ENCODE results near the gene HPGD.

HPGD gene

DNA sequence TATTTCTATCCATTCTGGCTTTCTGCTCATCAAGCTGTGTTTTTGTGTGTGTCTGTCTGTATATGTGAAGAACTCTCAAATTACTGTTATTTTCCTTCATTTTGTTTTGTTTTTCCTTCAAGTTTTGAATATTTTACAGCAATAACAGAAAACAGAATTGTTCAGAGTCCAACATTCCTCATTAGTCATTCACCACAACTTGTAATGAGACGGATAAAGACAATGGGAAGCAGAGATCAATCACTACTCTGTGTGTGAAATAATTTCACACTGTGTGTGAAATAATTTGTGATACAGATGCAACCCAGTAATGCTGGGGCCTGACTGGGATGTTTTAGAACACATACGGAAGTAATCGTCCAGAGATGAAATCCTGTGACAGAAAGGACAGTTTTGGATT lies 55.2 kb downstream of the HPGD start:
- no peak for DNase-seq (ENCODE audit: low spot score)

DNA sequence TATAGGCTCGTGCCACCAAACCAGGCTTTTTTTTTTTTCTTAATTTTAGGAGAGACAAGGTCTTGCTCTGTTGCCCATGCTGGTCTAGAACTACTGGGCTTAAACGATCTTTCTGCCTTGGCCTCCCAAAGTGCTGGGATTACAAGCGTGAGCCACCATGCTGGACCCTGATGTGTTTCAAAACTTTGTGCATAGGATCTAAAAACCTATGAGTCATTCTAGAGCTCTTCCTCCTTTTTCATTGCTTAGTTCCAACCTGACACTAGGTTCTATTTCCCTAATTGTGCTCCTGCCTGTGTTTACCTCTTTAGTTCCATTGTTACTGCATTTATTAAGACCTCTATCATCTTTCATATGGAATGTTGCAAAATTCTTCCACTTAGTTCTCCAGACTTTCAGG lies 57.3 kb downstream of the HPGD start:
- no peak for DNase-seq (ENCODE audit: low spot score)

DNA sequence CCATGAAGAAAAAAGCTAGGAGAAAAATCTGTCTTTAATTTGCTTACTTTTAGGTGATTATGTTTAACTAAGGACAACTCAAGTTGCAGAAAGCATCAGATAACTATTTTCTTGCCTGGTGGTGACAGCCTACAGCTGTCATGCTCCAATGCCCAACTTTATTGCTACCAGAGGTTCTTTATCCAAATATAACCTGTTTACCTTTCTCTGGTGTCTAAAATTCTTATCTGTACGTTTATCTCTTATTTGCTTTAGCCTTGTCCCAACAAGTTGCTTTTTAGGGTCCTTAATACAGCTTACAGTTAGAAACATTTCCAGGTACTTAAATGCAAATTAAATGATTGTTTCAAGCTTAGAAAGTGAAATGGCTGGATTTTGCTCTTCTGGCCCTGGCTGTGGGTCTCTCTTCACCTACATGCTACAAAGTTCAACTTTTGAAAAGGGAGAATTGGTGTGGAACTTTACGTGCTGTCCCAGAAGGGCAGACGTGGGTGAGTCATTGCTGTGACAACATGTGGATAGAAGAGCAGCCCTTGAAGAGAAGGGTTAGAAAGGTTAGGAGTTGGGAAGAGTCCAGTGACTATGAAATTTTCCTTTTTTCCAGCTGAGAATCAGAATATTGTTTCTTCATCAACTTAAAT lies 60.7 kb downstream of the HPGD start:
- DNase-seq (ENCODE audit: low spot score), result no peak

DNA sequence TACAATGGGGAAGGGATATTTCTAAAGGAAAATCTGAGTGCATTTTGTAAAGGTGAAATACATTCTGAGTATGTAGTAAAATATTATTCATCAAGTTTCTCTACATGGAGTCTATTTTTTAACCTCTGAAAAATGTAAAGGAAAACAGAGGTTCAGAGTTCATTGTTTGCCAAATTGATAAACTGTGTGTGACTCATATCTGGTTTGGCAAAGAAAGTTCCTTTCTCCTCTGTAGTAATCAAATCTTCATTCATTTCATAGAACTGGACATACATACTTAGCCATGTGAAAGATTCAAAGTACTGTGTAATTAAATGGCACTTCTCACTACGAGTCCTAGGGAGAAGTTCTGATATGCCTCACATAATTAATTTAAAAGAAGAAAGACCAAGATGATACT lies 61.6 kb downstream of the HPGD start:
- no peak for DNase-seq (ENCODE audit: low spot score)

DNA sequence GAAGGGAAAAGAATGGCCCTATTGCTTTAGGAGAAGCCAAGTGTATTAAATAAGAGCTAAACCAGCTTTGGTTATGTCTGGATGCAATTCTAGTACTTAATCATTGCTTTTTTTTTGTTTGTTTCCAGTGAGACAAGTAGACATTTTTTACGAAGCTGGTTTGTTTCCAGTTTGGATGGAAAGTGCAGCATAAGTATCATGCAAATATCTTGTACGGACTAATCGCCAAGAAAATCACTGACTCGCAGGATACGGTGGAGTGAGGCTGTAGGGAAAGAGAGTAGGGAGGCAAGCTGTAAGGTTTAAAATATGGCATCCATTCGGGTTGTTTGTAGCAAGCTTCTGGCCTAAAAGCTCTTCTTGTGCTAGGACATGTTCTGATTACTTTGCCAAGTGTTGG lies 64.8 kb downstream of the HPGD start:
- DNase-seq (ENCODE audit: low spot score), result no peak

DNA sequence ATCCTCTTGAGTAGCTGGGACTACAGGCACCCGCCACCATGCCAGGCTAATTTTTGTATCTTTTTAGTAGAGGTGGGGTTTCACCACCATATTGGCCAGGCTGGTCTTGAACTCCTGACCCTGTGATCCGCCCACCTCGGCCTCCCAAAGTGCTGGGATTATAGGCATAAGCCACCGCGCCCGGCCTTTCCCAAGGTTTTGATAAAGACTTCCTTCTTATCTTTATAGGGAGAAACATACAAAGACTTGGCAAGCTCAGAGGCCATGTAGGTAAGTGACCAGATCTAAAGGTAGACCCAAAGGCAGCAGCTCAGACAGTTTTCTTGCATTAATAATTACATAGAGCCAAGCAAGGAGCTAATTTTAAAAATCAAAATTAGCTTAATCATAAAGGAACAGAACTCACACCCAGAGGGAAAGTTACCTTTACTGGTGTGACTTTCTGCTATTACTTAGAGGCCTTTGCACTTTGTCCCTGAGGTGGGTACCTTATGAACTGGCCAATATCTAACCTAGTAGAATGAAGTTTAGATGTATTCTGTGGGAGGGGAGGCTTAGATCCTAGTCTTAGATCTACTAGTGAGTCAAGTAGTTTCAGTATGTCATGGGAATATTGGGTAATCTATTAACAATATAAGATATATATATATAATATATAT lies 67.3 kb downstream of the HPGD start:
- no peak for DNase-seq (ENCODE audit: low spot score)

DNA sequence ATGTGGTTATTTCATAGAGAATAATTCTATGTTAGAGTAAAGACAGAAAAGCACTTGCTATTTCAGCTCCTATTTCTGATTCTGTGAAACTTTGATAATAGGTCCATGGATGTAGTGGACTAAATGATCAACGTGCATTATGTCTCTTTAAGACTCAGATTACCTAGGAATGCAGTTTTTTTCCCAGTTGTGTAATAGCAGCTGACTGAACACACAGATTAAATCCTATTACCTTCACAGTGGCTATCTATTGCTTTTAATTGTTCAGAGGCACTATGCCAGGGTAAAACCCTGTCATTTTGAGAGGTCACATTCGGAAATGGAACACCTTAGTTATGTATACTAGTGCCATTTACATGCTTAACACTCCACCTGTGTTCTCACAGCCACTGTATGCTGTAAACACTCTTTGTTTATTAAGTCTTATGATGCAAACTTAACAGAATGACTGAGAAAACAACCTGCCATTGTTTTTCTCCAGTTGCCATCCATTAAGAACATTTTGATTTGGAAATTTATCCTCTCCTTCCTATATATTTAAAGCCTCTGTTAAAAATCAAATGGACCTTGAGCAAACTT lies 70.5 kb downstream of the HPGD start:
- no peak for DNase-seq (ENCODE audit: low spot score)

DNA sequence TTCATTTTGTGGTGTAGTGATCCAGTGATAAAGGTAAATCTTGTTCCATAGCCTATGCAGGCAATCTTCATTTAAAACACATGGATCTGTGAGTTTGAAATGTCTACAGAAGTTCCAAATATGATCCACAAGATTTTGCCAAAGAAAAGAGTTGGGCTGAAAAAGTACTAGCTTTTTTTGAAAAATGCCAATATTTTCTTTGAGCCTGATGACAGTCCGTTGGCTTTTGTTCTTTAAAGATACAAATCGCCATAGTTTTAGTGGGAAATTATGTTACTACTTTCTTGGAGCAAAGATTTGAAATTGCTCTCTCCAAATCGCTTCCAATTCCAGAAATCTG lies 71.5 kb downstream of the HPGD start:
- no peak for DNase-seq (ENCODE audit: low spot score)

DNA sequence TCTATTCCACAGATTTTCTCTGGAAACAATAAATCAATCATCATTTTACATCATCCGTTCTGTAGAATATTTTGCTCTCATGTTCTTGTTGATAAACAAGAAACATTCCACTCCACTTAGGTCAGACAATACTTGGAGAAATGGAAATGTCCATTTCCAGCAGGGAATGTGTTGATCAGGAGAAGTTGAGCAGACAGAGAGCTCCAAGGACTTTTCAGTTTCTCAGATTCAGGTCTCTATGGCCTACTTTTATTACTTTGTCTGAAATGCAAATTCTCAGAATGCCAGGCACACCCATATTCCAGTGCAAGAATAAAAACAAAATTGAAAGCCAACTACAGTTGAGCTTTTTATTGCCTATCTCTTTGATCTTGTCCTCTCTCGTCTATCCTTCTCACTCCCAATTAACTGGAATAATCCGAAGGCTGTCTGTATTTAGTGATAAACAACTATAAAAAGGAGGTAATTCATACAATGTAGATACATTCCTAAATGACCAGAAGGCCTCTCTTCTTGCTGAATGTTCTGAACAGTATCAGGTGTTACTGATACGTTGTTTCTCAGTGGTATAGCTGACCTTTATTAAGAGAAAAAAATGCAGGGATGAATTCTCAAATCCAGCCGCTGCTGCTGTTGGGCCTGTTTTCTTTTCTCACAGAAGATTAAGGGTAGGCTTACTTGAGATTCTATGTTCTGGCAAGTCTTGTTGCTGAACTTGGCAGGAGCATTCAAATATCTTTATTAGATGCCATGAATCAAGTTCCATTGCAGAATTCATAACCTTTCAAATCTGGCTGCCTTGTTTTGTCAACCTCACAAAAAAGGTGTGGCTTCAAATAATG lies 72.1 kb downstream of the HPGD start:
- DNase-seq (ENCODE audit: low spot score), result no peak

DNA sequence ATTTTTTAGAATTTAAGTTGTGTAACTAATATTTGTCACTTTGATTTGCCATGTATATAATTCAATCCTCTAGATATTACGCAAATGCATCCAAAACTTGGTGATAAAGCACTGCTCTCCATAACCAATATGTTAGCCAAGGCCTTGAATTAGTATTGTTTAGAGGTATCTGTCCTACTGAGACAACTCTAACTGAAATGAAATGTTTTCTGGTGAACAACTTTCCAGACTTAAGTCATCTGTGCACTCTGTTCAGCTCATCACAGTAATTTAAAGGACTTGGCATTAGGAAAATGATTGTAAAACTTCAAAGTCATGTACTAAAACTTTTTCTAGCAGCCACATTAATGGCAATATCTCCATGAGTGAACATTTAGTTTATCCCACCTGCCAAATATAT lies 73.1 kb downstream of the HPGD start:
- no peak for DNase-seq (ENCODE audit: low spot score)

DNA sequence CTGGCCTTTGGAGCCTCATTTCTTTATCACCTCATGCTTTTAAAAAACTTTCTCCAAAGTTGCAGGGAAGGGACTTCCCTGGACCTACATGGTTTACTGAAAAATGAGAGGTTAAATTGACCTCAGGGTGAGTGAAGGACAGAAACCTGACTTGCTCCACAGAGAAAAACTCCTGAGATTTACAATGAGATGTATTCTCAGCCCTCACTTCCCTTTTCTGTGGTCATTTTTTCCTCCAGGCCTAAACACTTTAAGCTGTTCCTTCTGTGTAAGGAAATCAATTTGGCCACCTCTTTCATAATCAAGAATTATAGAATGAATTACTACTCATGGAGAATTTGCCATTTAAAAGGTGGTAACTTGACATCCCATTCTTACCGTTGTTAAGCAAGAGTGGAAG lies 77.9 kb downstream of the HPGD start:
- DNase-seq (ENCODE audit: low spot score), result no peak

Measured in NAMALWA (cell line).